Mesendoderm (in vitro differentiated cells): ENCODE data around the gene SUPT7L.

Experiments used
- DNase-seq: peaks from one replicate; pipeline ENCODE4 v3.0.0; 2013
- H2AK5ac ChIP-seq: 2 replicates; pipeline ENCODE4 v1.6.1; 2013; ENCODE audit warnings: low read length, inconsistent platforms
- H2BK120ac ChIP-seq: 2 replicates; pipeline ENCODE4 v1.6.1; 2013; ENCODE audit warnings: low read depth, mild to moderate bottlenecking, low read length, moderate library complexity, mixed read lengths
- H2BK15ac ChIP-seq: replicated peaks from 2 replicates; pipeline ENCODE4 v1.6.1; 2013; ENCODE audit warnings: low read depth, mild to moderate bottlenecking, moderate library complexity
- H2BK5ac ChIP-seq: 2 replicates; pipeline ENCODE4 v1.6.1; 2013; ENCODE audit warnings: low read length, inconsistent platforms
- H3K18ac ChIP-seq: 2 replicates; pipeline ENCODE4 v1.6.1; 2013; ENCODE audit warnings: mild to moderate bottlenecking, low read length, mixed read lengths
- H3K23ac ChIP-seq: one replicate; pipeline ENCODE4 v1.6.1; 2013; ENCODE audit warnings: low read length
- H3K27ac ChIP-seq: 2 replicates; pipeline ENCODE4 v1.5.1; 2013; ENCODE audit warnings: low read depth, mild to moderate bottlenecking, inconsistent platforms, low read length, moderate library complexity
- H3K27me3 ChIP-seq: 2 replicates; pipeline ENCODE4 v1.6.1; 2013; ENCODE audit warnings: low read length, control low read depth, mild to moderate bottlenecking, inconsistent platforms; ENCODE audit not compliant: insufficient read depth, poor library complexity
- H3K36me3 ChIP-seq: 2 replicates; pipeline ENCODE4 v1.6.1; 2013; ENCODE audit warnings: low read length, inconsistent platforms; ENCODE audit not compliant: control insufficient read depth, insufficient read depth
- H3K4ac ChIP-seq: one replicate; pipeline ENCODE4 v1.6.1; 2013; ENCODE audit warnings: low read depth, mild to moderate bottlenecking, low read length, moderate library complexity
- H3K4me1 ChIP-seq: 2 replicates; pipeline ENCODE4 v1.6.1; 2013; ENCODE audit warnings: low read depth, low read length, inconsistent platforms; ENCODE audit not compliant: control insufficient read depth
- H3K4me2 ChIP-seq: 2 replicates; pipeline ENCODE4 v1.6.1; 2013; ENCODE audit warnings: low read length
- H3K4me3 ChIP-seq: 2 replicates; pipeline ENCODE4 v1.5.1; 2013; ENCODE audit warnings: mild to moderate bottlenecking, low read length
- H3K56ac ChIP-seq: one replicate; pipeline ENCODE4 v1.6.1; 2013; ENCODE audit warnings: low read length
- H3K79me1 ChIP-seq: 2 replicates; pipeline ENCODE4 v1.6.1; 2013; ENCODE audit warnings: low read length, inconsistent platforms
- H3K79me2 ChIP-seq: 2 replicates; pipeline ENCODE4 v1.6.1; 2013; ENCODE audit warnings: mild to moderate bottlenecking, low read length; ENCODE audit not compliant: control insufficient read depth, insufficient read depth
- H3K9ac ChIP-seq: 2 replicates; pipeline ENCODE4 v1.6.1; 2013; ENCODE audit warnings: low read length, inconsistent platforms
- H4K5ac ChIP-seq: one replicate; pipeline ENCODE4 v1.6.1; 2013; ENCODE audit warnings: low read length
- H4K8ac ChIP-seq: one replicate; pipeline ENCODE4 v1.6.1; 2013; ENCODE audit warnings: low read depth, mild to moderate bottlenecking, control low read depth, low read length, moderate library complexity
- WGBS: extraction: QIAGEN DNeasy Blood & Tissue Kit; methylation state at CpG from one replicate; pipeline ENCODE4 v1.1.7; 2013; ENCODE audit warnings: low lambda C conversion rate, missing lambda C conversion rate; ENCODE audit not compliant: insufficient coverage; ENCODE audit errors: extremely low coverage; 5-methylcytosine and 5-hydroxymethylcytosine counted together

The SUPT7L gene

DNA sequence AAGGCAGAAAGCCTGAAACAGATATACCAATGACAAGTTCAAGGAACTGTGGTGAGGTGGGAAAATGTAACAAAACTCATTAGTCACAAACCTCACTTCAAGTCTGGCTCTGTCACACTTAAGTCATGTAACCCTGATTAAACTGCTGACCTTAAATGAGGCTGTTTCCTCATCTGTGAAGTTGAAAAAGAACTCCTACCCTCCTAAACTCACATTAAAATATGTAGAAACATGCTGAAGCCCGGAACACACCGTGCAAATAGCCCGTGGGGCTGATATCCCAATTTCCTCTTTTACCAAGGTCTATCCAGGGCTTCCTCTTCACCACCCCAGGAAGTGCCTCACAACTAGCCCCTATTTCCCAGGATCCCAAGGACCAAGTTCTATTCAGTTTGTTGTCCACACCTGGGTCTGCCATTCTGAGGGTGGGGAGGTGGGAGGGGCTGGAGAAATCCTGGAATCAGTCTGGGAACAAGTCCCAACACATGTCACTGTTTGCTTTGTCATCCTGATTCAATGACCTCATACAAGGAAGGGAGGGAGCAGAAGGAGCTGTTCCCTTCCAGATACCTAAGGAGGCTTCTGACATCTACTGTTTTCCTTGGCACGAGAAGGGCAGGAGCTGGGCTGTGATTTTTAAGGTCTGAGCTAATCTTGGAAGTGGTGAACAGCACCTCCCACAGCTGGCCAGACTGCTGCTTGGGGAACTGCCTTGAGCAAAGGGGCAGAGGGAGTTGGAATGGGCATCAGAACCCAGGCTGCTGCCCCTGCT lies 42.6 kb upstream of the SUPT7L start:
- no peak overlapping the region for H3K4me3 ChIP-seq
- H3K27ac ChIP-seq, result no peak overlapping the region

DNA sequence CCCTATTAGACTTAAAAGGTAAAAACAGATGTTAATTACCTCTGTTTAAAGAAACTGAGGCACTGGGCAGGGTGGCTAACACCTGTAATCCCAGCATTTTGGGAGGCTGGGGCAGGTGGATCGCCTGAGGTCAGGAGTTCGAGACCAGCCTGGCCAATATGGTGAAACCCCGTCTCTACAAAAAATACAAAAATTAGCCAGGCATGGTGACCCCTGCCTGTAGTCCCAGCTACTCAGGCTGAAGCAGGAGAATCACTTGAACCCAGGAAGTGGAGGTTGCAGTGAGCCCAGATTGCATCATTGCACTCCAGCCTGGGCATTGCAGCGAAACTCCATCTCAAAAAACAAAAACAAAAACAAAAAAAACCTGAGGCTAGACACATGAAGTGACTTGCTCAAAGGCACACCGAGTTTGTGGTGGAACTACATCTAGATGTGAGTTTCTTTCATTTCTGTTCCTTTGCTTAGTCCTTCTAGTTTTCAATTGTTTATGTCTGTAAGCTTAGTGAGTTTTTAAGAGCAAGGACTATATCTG lies 41.0 kb upstream of the SUPT7L start:
- Histone ChIP-seq H3K27ac (no peak overlapping the region), H2AK5ac (no peak overlapping the region), H2BK5ac (no peak overlapping the region), H3K79me1 (no peaks in the 10 kb centered on the region), H2BK120ac (no peak overlapping the region), H3K27me3 (no peaks in the 10 kb centered on the region), H3K23ac (no peak overlapping the region), H3K18ac (no peak overlapping the region), H3K4me2 (no peak overlapping the region), H3K36me3 (no peaks in the 10 kb centered on the region), H4K8ac (no peak overlapping the region), H4K5ac (no peak overlapping the region), H3K56ac (no peak overlapping the region), H2BK15ac (no peak overlapping the region), H3K4me1 (no peaks in the 10 kb centered on the region), H3K79me2 (no peaks in the 10 kb centered on the region), H3K4ac (no peak overlapping the region), H3K9ac (no peak overlapping the region), H3K4me3 (no peak overlapping the region)
- WGBS, result no CpG with 5 or more reads among the region's 5 CpGs
- no peak for DNase-seq

More for the DNA sequence above, 42.6 kb upstream of the SUPT7L start:
- H3K36me3 ChIP-seq, result no peaks in the 10 kb centered on the region
- H3K56ac ChIP-seq, result no peak overlapping the region
- H3K4me2 ChIP-seq, result no peak overlapping the region
- H3K27me3 ChIP-seq, result no peaks in the 10 kb centered on the region
- H3K18ac ChIP-seq, result no peak overlapping the region
- H2AK5ac ChIP-seq, result no peak overlapping the region
- H2BK120ac ChIP-seq, result no peak overlapping the region
- H3K4me1 ChIP-seq, result no peaks in the 10 kb centered on the region
- peak overlapping the region; percentile 45 for H3K4ac ChIP-seq
- no peak overlapping the region for H3K9ac ChIP-seq
- H4K8ac ChIP-seq, result no peak overlapping the region
- H4K5ac ChIP-seq, result no peak overlapping the region
- H3K79me2 ChIP-seq, result no peaks in the 10 kb centered on the region
- no peak overlapping the region for H2BK15ac ChIP-seq
- no peak overlapping the region for H2BK5ac ChIP-seq
- no peak overlapping the region for H3K23ac ChIP-seq
- H3K79me1 ChIP-seq, result no peaks in the 10 kb centered on the region
- DNase-seq, result peak; percentile 87
- WGBS, result no CpG with 5 or more reads among the region's 4 CpGs

DNA sequence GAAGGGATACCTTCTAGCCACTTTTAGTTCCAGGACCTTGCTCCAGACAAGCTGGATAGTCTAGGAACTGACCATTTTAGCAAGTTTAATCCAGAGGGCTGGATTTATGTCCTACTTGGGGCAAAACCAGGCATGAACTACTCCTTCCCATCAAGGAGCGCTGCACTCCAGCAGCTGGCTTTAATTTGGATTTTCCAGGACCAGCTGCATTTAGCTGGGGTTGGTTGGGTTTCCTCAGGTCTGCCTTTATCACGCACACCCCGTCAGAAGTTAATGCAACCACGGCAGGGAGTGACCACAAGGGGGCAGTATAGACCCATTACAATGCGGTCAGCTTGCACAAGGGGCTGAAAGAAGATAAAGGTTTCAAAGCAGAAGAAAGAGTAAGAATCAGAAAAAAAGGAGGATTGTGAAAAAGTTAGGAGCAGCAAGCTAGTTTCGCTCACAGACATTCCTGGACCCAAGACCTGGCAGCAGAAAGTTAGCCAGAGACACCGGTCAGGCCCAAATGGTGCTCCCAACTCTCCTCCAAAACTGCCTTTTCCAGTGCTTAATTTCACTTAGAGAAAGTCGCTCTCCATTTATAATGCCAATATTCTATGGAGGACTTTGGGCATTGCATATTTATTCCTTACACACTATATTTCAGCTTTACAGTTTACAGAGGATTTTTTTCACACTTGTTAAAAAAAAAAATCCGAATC lies 40.4 kb upstream of the SUPT7L start:
- Histone ChIP-seq H3K79me2 (no peaks in the 10 kb centered on the region), H3K4me1 (no peaks in the 10 kb centered on the region), H3K27me3 (no peaks in the 10 kb centered on the region), H3K27ac (no peak overlapping the region), H2AK5ac (no peak overlapping the region), H3K18ac (no peak overlapping the region), H3K23ac (no peak overlapping the region), H3K56ac (peak overlapping the region; percentile 9), H2BK15ac (no peak overlapping the region), H3K4ac (no peak overlapping the region), H3K79me1 (no peaks in the 10 kb centered on the region), H2BK120ac (no peak overlapping the region), H3K36me3 (no peaks in the 10 kb centered on the region), H4K5ac (no peak overlapping the region), H3K4me2 (no peak overlapping the region), H3K9ac (no peak overlapping the region), H3K4me3 (no peak overlapping the region), H2BK5ac (no peak overlapping the region), H4K8ac (no peak overlapping the region)
- DNase-seq, result peak; percentile 90
- WGBS, result 100% methylated on average over 1 of the region's 9 CpGs

DNA sequence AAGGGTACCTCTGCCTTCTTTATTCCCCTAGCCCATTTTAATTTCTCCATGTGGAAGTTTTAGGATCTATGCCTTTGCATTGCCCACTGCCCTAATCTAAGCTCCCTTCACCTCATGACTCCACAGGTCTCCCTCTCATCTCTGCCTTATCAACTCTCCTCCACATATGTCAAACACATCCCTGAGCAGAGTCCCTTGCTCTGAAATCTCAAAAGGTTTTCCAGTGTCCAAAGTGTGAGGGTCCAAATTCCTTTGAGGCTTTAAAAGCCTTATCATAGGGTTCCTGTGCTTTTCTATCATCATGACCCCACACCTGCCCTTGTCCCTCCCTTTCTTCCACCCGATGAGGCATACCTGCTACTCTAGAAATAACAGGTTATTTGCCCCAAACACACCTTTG lies 38.9 kb upstream of the SUPT7L start:
- H3K23ac ChIP-seq, result no peak overlapping the region
- H2BK120ac ChIP-seq, result no peak overlapping the region
- no peak overlapping the region for H3K4me2 ChIP-seq
- H3K56ac ChIP-seq, result no peak overlapping the region
- no peak overlapping the region for H3K4ac ChIP-seq
- no peak overlapping the region for H4K5ac ChIP-seq
- H3K4me1 ChIP-seq, result no peaks in the 10 kb centered on the region
- H3K27ac ChIP-seq, result no peak overlapping the region
- H3K79me2 ChIP-seq, result no peaks in the 10 kb centered on the region
- no peak overlapping the region for H2BK5ac ChIP-seq
- no peaks in the 10 kb centered on the region for H3K27me3 ChIP-seq
- no peak overlapping the region for H2BK15ac ChIP-seq
- H3K9ac ChIP-seq, result no peak overlapping the region
- H4K8ac ChIP-seq, result no peak overlapping the region
- H3K36me3 ChIP-seq, result no peaks in the 10 kb centered on the region
- H3K79me1 ChIP-seq, result no peaks in the 10 kb centered on the region
- WGBS, result no CpG with 5 or more reads among the region's 1 CpG
- no peak overlapping the region for H2AK5ac ChIP-seq
- no peak overlapping the region for H3K18ac ChIP-seq
- no peak overlapping the region for H3K4me3 ChIP-seq
- no peak for DNase-seq

DNA sequence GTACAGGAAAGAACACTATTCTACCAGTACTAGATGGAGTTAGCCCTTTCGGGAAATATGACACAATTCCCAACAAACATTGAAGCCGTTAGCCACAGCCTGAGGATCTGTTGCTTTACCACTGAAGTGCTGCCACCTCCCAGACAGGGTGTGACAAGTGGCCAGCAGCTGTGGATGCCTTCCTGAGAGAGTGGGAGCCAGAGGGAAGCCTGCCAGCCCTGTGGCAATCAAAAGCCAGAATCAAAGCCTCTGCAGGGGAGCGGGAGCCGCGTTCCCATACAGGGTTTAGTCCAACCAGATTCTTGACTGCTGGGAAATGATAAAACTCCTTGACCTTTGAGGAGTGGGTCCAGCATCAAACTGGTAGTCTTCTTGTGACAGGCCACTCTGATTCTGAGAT lies 38.3 kb upstream of the SUPT7L start:
- H3K27me3 ChIP-seq, result no peaks in the 10 kb centered on the region
- no CpG with 5 or more reads among the region's 5 CpGs for WGBS

More for the DNA sequence above, 38.3 kb upstream of the SUPT7L start:
- Histone ChIP-seq H3K4me3 (no peak overlapping the region), H3K4ac (no peak overlapping the region), H3K79me2 (no peaks in the 10 kb centered on the region), H3K4me2 (no peak overlapping the region), H4K8ac (no peak overlapping the region), H2BK15ac (no peak overlapping the region), H3K9ac (no peak overlapping the region), H2BK5ac (no peak overlapping the region), H4K5ac (no peak overlapping the region), H3K27ac (no peak overlapping the region), H3K36me3 (no peaks in the 10 kb centered on the region), H3K23ac (no peak overlapping the region), H2BK120ac (no peak overlapping the region), H3K56ac (no peak overlapping the region), H2AK5ac (no peak overlapping the region), H3K79me1 (no peaks in the 10 kb centered on the region), H3K18ac (no peak overlapping the region), H3K4me1 (no peaks in the 10 kb centered on the region)
- DNase-seq, result no peak
